Tibial nerve (tissue), 4 donors: ENCODE results near the gene SPATA16. TPM values are rescaled to one million over a fixed set of nuclear protein-coding genes. Genes with fewer than 3 reads are reported as not detected.

Source experiments
- DNase-seq, 2 donors: peaks; one replicate each; pipeline ENCODE4 v3.0.0-alpha.2; 2019; ENCODE audit warnings: low spot score in 2 of 2
- H3K27ac ChIP-seq, 4 donors: fragments of 200-600 bp; sonication (generic) in 3 of 4; one replicate each; pipeline ENCODE4 v1.5.1; 2017 to 2019; ENCODE audit warnings: mild to moderate bottlenecking in 1 of 4
- H3K27me3 ChIP-seq, 2 donors: fragments of 200-600 bp; sonication (generic) in 1 of 2; one replicate each; pipeline versions ENCODE4 v1.5.1 to v1.6.0; 2017 to 2019
- H3K36me3 ChIP-seq, 3 donors: fragments of 200-600 bp; sonication (generic); one replicate each; pipeline ENCODE4 v1.5.1; 2018 to 2019
- H3K4me1 ChIP-seq, 4 donors: fragments of 200-600 bp; sonication (generic) in 3 of 4; one replicate each; pipeline ENCODE4 v1.5.1; 2017 to 2019
- H3K4me3 ChIP-seq, 4 donors: fragments of 200-600 bp; sonication (generic) in 3 of 4; one replicate each; pipeline ENCODE4 v1.5.1; 2017 to 2019; ENCODE audit warnings: mild to moderate bottlenecking in 1 of 4, moderate library complexity in 1 of 4
- H3K9me3 ChIP-seq, 4 donors: fragments of 200-600 bp; sonication (generic) in 3 of 4; one replicate each; pipeline ENCODE4 v1.5.1; 2017 to 2019
- EP300 ChIP-seq, 2 donors: sonication (generic); formaldehyde crosslinking; IDR thresholded peaks; one replicate each; pipeline ENCODE4 v1.6.1; 2017; ENCODE audit warnings: antibody characterized with exemption in 2 of 2, mild to moderate bottlenecking in 1 of 2
- POLR2A ChIP-seq, 2 donors: fragments of 450-650 bp; IDR thresholded peaks; one replicate each; pipeline ENCODE4 v1.6.1; 2017; ENCODE audit warnings: antibody characterized with exemption in 2 of 2, mild to moderate bottlenecking in 2 of 2, moderate library complexity in 2 of 2
- WGBS, 2 donors: methylation state at CpG; one replicate each; pipeline ENCODE4 v1.1.5; 2018; 5-methylcytosine and 5-hydroxymethylcytosine counted together
- total RNA-seq, 4 donors: library from RNA; depleted of rRNA; stranded (reverse); fragments of >200 nt; gene quantifications; one replicate each; pipeline ENCODE4 v1.1.0, GENCODE V29; 2016
- TF ChIP-seq, protein P1 (sequence below), 5 experiments: fragments of 200-600 bp in 3 of 5; fragments of 450-650 bp in 2 of 5; sonication (generic) in 3 of 5; IDR thresholded peaks; one replicate each; pipeline ENCODE4 v1.5.1; 2016 to 2019; ENCODE audit warnings: antibody characterized with exemption in 5 of 5, mild to moderate bottlenecking in 3 of 5, moderate library complexity in 2 of 5

Gene SPATA16
- total RNA-seq, 4 donors from 2014 or later: not detected

DNA sequence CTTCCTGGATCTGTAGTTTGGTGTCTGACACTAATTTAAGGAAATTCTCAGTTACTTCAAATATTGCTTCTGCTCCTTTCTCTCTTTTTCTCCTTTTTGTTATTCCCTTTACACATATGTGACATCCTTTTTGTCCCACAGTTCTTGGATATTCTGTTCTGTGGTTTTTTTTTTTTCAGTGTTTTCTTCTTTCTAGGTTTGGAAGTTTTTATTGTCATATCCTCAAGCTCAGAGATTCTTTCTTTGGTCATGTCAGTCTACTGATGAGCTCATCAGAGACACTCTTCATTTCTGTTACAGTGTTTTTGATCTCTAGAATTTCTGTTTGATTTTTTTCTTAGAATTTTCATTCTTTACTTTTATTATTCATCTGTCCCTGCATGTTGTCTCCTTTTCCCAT lies 140.5 kb downstream of the SPATA16 start:
- H3K36me3 ChIP-seq: no peaks in the 10 kb centered on the region
- no peaks in the 10 kb centered on the region for H3K27me3 ChIP-seq
- H3K4me3 ChIP-seq: no peak overlapping the region
- peaks cover 0 to 2% (median 0%) of the 10 kb centered on the region in 4 donors for H3K9me3 ChIP-seq
- H3K4me1 ChIP-seq: no peaks in the 10 kb centered on the region
- TF ChIP-seq, protein P1, sequence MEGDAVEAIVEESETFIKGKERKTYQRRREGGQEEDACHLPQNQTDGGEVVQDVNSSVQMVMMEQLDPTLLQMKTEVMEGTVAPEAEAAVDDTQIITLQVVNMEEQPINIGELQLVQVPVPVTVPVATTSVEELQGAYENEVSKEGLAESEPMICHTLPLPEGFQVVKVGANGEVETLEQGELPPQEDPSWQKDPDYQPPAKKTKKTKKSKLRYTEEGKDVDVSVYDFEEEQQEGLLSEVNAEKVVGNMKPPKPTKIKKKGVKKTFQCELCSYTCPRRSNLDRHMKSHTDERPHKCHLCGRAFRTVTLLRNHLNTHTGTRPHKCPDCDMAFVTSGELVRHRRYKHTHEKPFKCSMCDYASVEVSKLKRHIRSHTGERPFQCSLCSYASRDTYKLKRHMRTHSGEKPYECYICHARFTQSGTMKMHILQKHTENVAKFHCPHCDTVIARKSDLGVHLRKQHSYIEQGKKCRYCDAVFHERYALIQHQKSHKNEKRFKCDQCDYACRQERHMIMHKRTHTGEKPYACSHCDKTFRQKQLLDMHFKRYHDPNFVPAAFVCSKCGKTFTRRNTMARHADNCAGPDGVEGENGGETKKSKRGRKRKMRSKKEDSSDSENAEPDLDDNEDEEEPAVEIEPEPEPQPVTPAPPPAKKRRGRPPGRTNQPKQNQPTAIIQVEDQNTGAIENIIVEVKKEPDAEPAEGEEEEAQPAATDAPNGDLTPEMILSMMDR (IDR thresholded peaks at IDR 0.05): no peak
- TF ChIP-seq EP300 (IDR thresholded peaks at IDR 0.05): no peak
- TF ChIP-seq POLR2A (IDR thresholded peaks at IDR 0.05): no peak
- no peak overlapping the region for H3K27ac ChIP-seq
- no peak for DNase-seq

DNA sequence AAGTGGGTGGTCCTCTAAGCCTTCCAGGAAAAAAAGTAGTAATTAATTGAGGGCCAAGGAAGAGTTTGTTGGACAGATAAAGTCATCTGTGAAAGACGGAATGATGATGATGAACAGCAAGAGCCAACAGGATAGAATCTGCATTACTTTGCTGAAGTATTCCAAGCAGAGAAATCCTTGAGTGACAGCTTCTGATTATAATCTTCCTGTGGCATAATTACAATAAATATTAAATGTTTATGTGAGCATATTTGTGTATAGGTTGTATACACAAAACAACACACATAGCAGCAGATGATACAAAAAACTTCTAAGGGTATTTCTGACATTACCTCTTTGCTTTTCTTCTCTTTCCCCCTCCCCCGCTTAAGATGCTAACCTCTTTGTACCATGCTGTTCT lies 147.6 kb downstream of the SPATA16 start:
- no peaks in the 10 kb centered on the region for H3K4me1 ChIP-seq
- no peaks in the 10 kb centered on the region for H3K27me3 ChIP-seq
- H3K4me3 ChIP-seq: no peak overlapping the region
- H3K36me3 ChIP-seq: no peaks in the 10 kb centered on the region
- no peak for TF ChIP-seq EP300 (IDR thresholded peaks at IDR 0.05)
- TF ChIP-seq, protein P1 (IDR thresholded peaks at IDR 0.05): no peak
- TF ChIP-seq POLR2A (IDR thresholded peaks at IDR 0.05): no peak
- DNase-seq: no peak
- H3K9me3 ChIP-seq: no peaks in the 10 kb centered on the region
- 81 to 92% methylated on average over 2 of the region's 2 CpGs for WGBS, 2 donors
- H3K27ac ChIP-seq: no peak overlapping the region

DNA sequence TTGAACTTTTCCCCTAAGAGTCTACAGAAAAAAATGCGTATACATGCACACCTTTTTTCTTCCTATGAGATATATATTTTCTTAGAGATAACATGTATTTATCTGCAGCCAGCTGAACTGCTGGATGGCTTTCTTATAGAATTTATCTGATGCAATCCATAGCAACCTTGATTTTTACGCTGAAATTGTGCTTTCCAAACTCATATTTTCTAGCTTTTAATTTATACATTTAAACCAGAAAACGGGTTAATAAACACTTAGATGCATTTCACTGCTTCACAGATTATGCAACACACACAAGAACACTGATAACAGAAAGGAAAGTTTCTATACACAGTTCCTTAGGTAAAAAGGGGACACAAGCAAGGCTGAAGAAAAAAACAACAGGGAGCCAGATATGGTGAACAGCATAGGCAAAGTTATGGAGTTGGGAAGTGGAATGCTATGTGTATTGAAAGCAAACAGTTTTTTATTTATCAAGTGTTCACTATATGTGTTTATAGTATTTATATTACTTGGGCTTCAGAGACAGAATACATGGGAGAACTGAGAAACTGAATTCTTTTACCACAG lies 149.5 kb downstream of the SPATA16 start:
- Histone ChIP-seq H3K36me3 (no peaks in the 10 kb centered on the region), H3K4me3 (no peak overlapping the region)

DNA sequence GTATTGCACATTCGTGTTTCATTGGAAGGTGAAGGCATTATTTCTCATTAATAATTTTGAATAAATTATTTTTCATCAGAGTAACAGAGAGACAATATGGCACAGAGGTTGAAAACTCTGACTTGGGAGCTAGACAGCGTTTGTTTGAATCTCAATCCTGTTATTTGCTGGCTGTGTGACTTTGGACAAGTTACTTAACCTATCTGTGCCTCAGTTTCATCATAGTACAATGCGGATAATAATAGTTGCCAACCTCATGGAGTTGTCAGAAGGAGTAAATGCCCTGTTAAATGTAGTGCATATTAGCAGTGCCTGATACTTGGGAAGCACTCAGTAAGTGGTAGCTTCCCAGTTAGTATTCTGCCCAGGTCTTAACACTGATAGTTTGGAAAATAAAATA lies 151.7 kb downstream of the SPATA16 start:
- Histone ChIP-seq H3K4me1 (no peaks in the 10 kb centered on the region), H3K9me3 (no peaks in the 10 kb centered on the region), H3K27ac (no peak overlapping the region), H3K36me3 (no peaks in the 10 kb centered on the region), H3K27me3 (no peaks in the 10 kb centered on the region), H3K4me3 (no peak overlapping the region)
- DNase-seq: no peak
- TF ChIP-seq EP300 (IDR thresholded peaks at IDR 0.05): no peak
- TF ChIP-seq, protein P1 (IDR thresholded peaks at IDR 0.05): no peak
- no peak for TF ChIP-seq POLR2A (IDR thresholded peaks at IDR 0.05)
- WGBS, 2 donors: 86 to 91% methylated on average over 3 of the region's 3 CpGs

More for the DNA sequence above, 149.5 kb downstream of the SPATA16 start:
- TF ChIP-seq POLR2A (IDR thresholded peaks at IDR 0.05) (no peak), EP300 (IDR thresholded peaks at IDR 0.05) (no peak)
- TF ChIP-seq, protein P1 (IDR thresholded peaks at IDR 0.05): no peak
- H3K4me1 ChIP-seq: no peaks in the 10 kb centered on the region
- H3K9me3 ChIP-seq: no peaks in the 10 kb centered on the region
- no peaks in the 10 kb centered on the region for H3K27me3 ChIP-seq
- H3K27ac ChIP-seq: no peak overlapping the region
- WGBS, 2 donors: 82 to 86% methylated on average over 3 of the region's 3 CpGs
- DNase-seq: no peak

DNA sequence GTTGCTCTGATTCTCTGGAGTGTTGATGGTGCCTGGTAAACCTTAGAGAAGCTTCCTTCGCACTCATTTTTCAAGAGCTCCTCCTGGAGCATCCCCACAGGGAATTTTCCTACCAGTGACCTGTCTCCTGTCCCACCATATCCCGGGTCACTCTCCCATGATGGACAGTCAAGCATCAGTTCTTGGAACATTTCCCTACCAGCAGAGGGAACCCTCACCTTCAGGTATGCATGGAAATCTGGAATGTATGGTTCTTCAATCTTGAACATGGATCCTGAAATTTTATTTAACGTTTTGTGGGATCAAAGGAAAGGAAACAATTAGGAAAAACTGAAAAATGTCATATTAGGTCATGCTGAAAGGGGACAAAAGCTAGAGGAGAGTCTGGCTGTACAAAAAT lies 153.8 kb downstream of the SPATA16 start:
- Histone ChIP-seq H3K36me3 (no peaks in the 10 kb centered on the region), H3K9me3 (no peaks in the 10 kb centered on the region), H3K4me1 (no peaks in the 10 kb centered on the region), H3K4me3 (no peak overlapping the region), H3K27ac (no peak overlapping the region), H3K27me3 (no peaks in the 10 kb centered on the region)
- TF ChIP-seq, protein P1 (IDR thresholded peaks at IDR 0.05): no peak
- TF ChIP-seq POLR2A (IDR thresholded peaks at IDR 0.05): no peak
- no peak for TF ChIP-seq EP300 (IDR thresholded peaks at IDR 0.05)
- 52 to 59% methylated on average over 3 of the region's 3 CpGs for WGBS, 2 donors
- DNase-seq: no peak
